ACC112 (cell line): Measurements from ENCODE around the gene CIB2.

Experiments
- H2AFZ ChIP-seq: fragments of 200-600 bp; sonication (generic); one replicate; pipeline ENCODE4 v1.6.0; 2017; ENCODE audit warnings: antibody characterized with exemption, low read length; ENCODE audit not compliant: unreplicated experiment
- H3K27ac ChIP-seq: fragments of 200-600 bp; sonication (generic); 2 replicates; pipeline ENCODE4 v1.5.1; 2014; ENCODE audit warnings: low read depth, mild to moderate bottlenecking, antibody characterized with exemption, low read length, moderate library complexity
- H3K27me3 ChIP-seq: fragments of 200-600 bp; sonication (generic); 2 replicates; pipeline ENCODE4 v1.6.1; 2014; ENCODE audit warnings: mild to moderate bottlenecking, antibody characterized with exemption, low read length, moderate library complexity, mixed read lengths; ENCODE audit not compliant: insufficient read depth
- H3K36me3 ChIP-seq: fragments of 200-600 bp; sonication (generic); 2 replicates; pipeline ENCODE4 v1.6.1; 2016; ENCODE audit warnings: mild to moderate bottlenecking, antibody characterized with exemption, low read length, moderate library complexity, mixed read lengths; ENCODE audit not compliant: insufficient read depth
- H3K4me1 ChIP-seq: fragments of 200-600 bp; sonication (generic); one replicate; pipeline ENCODE4 v1.6.1; 2016; ENCODE audit warnings: low read length, mixed read lengths; ENCODE audit not compliant: insufficient read depth, unreplicated experiment, control insufficient read depth
- H3K4me3 ChIP-seq: fragments of 200-600 bp; sonication (generic); 2 replicates; pipeline ENCODE4 v1.5.1; 2014; ENCODE audit warnings: mild to moderate bottlenecking, low read depth, low read length
- H3K79me2 ChIP-seq: fragments of 200-600 bp; sonication (generic); one replicate; pipeline ENCODE4 v1.6.0; 2016; ENCODE audit warnings: low read length; ENCODE audit not compliant: control insufficient read depth, unreplicated experiment, insufficient read depth

The CIB2 gene

GRCh38 chr15:78093242-78094020 is 37.8 kb downstream of the CIB2 start:
- no peaks in the 10 kb centered on the region for H3K27me3 ChIP-seq
- H2AFZ ChIP-seq = no peak overlapping the region
- H3K27ac ChIP-seq = no peak overlapping the region
- no peak overlapping the region for H3K4me3 ChIP-seq
- no peaks in the 10 kb centered on the region for H3K79me2 ChIP-seq
- H3K36me3 ChIP-seq = no peaks in the 10 kb centered on the region
- no peaks in the 10 kb centered on the region for H3K4me1 ChIP-seq

DNA sequence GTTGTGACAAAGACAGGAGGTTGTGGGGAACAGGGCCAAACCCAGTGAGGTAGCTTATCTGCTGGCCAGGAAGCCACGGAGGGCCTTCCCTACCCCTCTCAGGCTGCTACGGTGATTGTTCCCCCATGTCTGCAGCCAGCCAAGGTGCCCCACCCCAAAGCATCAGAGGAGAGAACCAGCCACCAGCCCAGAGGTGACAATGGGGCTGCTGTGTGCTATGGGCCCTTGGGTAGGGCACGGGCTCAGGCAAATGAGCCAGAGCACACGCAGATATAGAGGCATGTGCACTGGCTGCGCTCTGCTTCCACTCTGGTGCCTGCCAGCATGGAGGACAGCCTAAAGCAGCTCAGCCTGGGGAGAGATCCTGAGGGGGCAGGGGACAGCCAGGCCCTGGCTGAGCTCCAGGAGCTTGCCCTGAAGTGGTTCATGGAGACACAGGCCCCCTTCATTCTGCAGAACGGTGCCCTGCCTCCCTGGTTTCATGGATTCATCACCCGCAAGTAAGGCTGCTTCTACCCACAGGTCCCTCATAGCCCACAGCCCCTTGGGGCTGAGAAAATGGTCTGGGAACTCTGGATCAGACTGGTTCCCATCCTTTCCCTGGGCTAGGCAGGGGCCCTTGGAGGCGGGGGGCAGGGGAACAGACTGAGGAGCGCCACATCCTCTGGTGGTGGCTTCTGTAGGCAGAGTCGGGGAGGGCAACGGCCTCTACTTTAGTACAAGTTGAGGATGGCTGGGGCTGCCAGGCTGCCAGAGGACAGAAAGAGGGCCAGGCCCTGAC is 38.8 kb downstream of the CIB2 start, which contains the start of gene SH2D7:
TSS of gene SH2D7 (plus strand) at position 301 of the 781 bp plus-strand sequence. CDS start at position 325, 24 bp downstream.
- Histone ChIP-seq H3K36me3 (no peaks in the 10 kb centered on the region), H3K79me2 (no peaks in the 10 kb centered on the region), H3K4me1 (no peaks in the 10 kb centered on the region), H2AFZ (no peak within 1 kb of the TSS), H3K27ac (no peak within 1 kb of the TSS), H3K4me3 (no peak within 1 kb of the TSS), H3K27me3 (no peaks in the 10 kb centered on the region)

- no peaks in the 10 kb centered on the region for H3K4me1 ChIP-seq
- no peak overlapping the region for H2AFZ ChIP-seq
- H3K4me3 ChIP-seq = no peak overlapping the region
- no peak overlapping the region for H3K27ac ChIP-seq
- no peaks in the 10 kb centered on the region for H3K79me2 ChIP-seq
- no peaks in the 10 kb centered on the region for H3K27me3 ChIP-seq
- H3K36me3 ChIP-seq = no peaks in the 10 kb centered on the region
Measured at GRCh38 chr15:78090422-78091063, 40.7 kb downstream of the CIB2 start.

- Histone ChIP-seq H3K27ac (no peak overlapping the region), H3K79me2 (no peaks in the 10 kb centered on the region), H3K27me3 (no peaks in the 10 kb centered on the region), H3K4me1 (no peaks in the 10 kb centered on the region), H3K36me3 (no peaks in the 10 kb centered on the region), H3K4me3 (no peak overlapping the region), H2AFZ (no peak overlapping the region)
Measured at GRCh38 chr15:78088773-78089080, 42.5 kb downstream of the CIB2 start.

DNA sequence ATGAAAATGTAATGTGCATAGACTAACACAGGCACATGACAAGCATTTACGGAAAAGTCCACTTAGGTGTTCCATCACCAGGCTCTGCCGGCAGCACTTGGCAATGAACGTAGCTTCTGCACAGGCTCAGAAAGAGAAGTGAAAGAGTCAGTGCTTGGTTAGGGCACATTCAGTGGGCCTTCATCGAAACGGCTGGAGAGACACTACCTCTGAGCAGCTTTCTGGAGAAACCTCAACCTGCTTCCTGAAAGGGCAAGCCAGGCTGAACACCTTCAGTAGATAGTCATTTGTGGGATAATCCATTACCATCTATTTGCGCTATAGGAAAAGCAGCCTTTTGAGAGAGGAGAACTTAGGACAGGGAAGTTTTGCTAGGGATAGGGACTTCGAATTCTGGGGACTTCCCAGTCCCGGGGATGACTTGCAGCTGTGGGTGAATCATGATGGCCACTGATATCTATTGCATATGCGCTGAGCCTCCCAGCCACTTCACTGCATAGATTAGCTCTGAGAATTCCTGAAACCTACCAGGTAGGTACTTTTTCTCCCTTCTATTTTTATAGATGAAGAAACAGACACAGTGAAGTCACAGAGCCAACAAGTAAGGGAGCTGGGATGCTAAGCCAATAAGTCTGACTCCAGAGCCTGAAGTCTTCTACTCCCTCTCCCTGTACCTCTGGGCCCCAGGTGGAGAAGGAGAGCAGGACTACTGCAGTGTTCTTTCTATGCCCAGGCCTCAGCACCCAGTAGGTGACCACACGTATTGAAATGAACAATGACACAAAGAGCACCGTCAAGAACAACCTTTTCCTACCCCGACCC is 43.1 kb downstream of the CIB2 start:
- Histone ChIP-seq H3K79me2 (no peaks in the 10 kb centered on the region), H3K27ac (no peak overlapping the region), H3K4me1 (no peaks in the 10 kb centered on the region), H3K27me3 (no peaks in the 10 kb centered on the region), H3K36me3 (no peaks in the 10 kb centered on the region), H3K4me3 (no peak overlapping the region), H2AFZ (no peak overlapping the region)

- Histone ChIP-seq H3K4me3 (no peak overlapping the region), H3K27ac (no peak overlapping the region), H3K4me1 (no peaks in the 10 kb centered on the region), H2AFZ (no peak overlapping the region), H3K36me3 (no peaks in the 10 kb centered on the region), H3K27me3 (no peaks in the 10 kb centered on the region), H3K79me2 (no peaks in the 10 kb centered on the region)
Measured at GRCh38 chr15:78085928-78086327, 45.3 kb downstream of the CIB2 start.

- no peak overlapping the region for H3K27ac ChIP-seq
- no peaks in the 10 kb centered on the region for H3K4me1 ChIP-seq
- no peak overlapping the region for H2AFZ ChIP-seq
- no peaks in the 10 kb centered on the region for H3K79me2 ChIP-seq
- H3K4me3 ChIP-seq = no peak overlapping the region
- no peaks in the 10 kb centered on the region for H3K36me3 ChIP-seq
- no peaks in the 10 kb centered on the region for H3K27me3 ChIP-seq
Measured at GRCh38 chr15:78084449-78084750, 46.8 kb downstream of the CIB2 start.

DNA sequence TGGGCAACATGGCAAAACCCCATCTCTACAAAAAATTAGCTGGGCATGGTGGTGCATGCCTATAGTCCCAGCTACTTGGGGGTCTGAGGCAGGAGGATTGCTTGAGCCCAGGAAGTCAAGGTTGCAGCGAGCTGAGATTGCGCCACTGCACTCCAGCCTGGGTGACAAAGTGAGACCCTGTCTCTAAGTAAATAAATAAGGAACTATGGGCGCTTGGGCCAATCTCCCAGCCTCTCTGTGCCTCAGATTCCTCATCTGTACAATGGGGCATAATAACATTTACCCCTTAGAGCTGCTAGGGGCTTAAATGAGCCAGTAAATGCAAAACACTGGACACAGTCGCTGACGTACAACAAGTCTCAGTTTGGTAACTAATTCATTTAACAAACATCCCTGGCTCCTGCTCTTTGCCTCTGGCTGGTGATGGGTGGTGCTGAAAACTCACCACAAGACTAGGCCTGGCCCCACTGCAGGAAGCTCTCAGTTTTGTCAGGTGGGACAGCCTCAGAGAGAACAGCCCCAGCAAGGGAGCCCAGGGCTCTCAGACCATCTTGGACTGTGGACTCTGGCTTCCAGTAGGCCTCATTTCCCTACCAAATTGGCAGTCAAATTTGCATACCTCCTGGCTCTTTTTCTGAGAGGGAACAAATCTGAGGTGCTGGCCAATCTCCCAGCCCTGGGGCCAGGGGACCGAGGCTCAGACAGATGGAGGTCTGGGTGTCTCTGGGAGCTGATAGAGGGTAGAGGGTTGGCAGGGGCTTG is 47.4 kb downstream of the CIB2 start:
- Histone ChIP-seq H3K36me3 (no peaks in the 10 kb centered on the region), H3K4me1 (no peaks in the 10 kb centered on the region), H3K4me3 (no peak overlapping the region), H3K79me2 (no peaks in the 10 kb centered on the region), H3K27me3 (no peaks in the 10 kb centered on the region), H3K27ac (no peak overlapping the region), H2AFZ (no peak overlapping the region)

DNA sequence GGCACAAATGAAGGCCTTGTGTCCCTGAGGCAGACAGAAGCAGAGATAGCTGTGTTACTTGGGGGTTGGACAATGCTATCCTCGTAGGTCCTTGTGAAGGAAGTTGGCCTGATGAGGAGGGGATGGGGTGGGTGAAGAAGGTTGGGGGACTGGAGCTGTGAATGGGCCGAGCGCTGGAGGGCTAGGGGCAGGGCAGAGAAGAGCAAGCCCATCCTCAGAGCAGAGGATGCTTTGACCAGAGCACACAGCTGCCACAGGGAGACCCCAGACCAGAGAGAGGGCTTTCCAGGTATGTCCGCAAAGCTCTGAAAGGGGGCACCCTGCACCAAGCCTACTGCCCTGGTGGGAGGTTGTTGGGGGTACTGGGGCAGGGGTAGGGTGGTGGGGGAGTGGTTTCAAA is 48.1 kb downstream of the CIB2 start:
- H3K27me3 ChIP-seq = no peaks in the 10 kb centered on the region
- H3K4me3 ChIP-seq = no peak overlapping the region
- no peak overlapping the region for H2AFZ ChIP-seq
- no peak overlapping the region for H3K27ac ChIP-seq
- no peaks in the 10 kb centered on the region for H3K4me1 ChIP-seq
- H3K36me3 ChIP-seq = no peaks in the 10 kb centered on the region
- H3K79me2 ChIP-seq = no peaks in the 10 kb centered on the region

- no peaks in the 10 kb centered on the region for H3K27me3 ChIP-seq
- no peaks in the 10 kb centered on the region for H3K36me3 ChIP-seq
- H2AFZ ChIP-seq = no peak overlapping the region
- no peaks in the 10 kb centered on the region for H3K4me1 ChIP-seq
- H3K79me2 ChIP-seq = no peaks in the 10 kb centered on the region
- H3K27ac ChIP-seq = no peak overlapping the region
- no peak overlapping the region for H3K4me3 ChIP-seq
Measured at GRCh38 chr15:78082743-78083110, 48.5 kb downstream of the CIB2 start.
